ENCODE measurements around the gene SYNPO2L.
"Not testable (repeated sequence)": the region's sequence is repeated elsewhere in the genome, so short reads cannot be mapped to it uniquely, and the experiment has no call there.

SYNPO2L gene, protein sequence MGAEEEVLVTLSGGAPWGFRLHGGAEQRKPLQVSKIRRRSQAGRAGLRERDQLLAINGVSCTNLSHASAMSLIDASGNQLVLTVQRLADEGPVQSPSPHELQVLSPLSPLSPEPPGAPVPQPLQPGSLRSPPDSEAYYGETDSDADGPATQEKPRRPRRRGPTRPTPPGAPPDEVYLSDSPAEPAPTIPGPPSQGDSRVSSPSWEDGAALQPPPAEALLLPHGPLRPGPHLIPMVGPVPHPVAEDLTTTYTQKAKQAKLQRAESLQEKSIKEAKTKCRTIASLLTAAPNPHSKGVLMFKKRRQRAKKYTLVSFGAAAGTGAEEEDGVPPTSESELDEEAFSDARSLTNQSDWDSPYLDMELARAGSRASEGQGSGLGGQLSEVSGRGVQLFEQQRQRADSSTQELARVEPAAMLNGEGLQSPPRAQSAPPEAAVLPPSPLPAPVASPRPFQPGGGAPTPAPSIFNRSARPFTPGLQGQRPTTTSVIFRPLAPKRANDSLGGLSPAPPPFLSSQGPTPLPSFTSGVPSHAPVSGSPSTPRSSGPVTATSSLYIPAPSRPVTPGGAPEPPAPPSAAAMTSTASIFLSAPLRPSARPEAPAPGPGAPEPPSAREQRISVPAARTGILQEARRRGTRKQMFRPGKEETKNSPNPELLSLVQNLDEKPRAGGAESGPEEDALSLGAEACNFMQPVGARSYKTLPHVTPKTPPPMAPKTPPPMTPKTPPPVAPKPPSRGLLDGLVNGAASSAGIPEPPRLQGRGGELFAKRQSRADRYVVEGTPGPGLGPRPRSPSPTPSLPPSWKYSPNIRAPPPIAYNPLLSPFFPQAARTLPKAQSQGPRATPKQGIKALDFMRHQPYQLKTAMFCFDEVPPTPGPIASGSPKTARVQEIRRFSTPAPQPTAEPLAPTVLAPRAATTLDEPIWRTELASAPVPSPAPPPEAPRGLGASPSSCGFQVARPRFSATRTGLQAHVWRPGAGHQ

DNA sequence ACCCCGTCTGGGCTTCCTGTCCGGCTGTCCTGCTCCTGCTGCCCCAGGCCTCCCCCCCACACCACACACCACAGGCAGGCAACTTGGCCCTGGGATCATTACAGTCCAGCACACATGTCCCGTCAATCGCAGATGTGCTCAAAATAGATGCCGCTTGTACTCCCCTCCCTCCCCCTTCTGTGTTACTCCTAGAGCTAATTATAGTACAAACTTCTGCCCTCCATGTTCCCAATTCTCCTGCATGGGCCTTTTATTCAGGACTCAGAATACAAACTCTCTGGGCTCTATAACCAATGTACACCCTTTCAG lies at the start of gene SYNPO2L:
SYNPO2L (minus strand) TSS at position 40 of the 309 bp plus-strand sequence. CDS start 107 bp downstream, outside the sequence.
- DNase-seq (ENCODE audit: low spot score), result no peak

DNA sequence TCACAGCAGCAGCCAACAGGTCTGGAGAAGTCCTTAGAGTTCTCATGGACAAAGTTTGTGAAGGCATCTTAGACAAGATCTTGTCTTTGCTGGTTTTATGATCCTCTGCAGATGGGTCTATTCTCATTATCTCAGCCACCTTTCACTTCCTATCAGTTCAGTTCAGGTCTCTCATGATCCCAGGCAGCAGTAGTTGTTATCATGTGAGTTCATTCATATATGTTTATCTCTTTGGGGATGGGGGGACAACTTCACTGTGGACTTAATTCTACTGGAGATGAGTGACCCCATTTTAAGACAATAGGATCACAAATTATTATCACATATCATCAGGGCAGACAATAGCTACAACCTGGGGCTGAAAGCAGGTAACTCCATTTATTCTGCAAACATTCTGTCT lies 48.1 kb upstream of the SYNPO2L start:
- DNase-seq (ENCODE audit: low spot score), result not testable (repeated sequence)

DNA sequence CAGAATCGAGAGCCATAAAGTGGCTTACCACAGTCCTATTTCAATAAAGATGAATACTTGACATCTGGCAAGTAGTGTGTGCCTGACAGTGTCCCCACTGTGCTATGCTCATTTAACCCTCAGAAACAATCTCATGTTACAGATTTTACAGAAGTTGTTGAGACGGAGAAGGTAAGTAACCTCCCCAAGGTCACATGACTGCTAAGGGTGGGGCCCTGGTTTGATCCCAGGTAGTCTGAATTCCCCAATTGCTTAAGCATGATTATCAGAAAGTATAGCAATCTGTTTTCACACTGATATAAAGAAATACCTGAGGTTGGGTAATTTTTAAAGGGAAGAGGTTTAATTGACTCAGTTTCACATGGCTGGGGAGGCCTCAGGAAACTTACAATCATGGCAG lies 43.0 kb upstream of the SYNPO2L start:
- not testable (repeated sequence) for DNase-seq (ENCODE audit: low spot score)

- DNase-seq (ENCODE audit: low spot score), result not testable (repeated sequence)
These were observed 41.9 kb upstream of the SYNPO2L start, which contains the start of gene AGAP5 for GRCh38 chr10:73697675-73698159. TSS of gene AGAP5 (minus strand) at chr10:73698109. CDS start at chr10:73697755, 354 bp downstream.

DNA sequence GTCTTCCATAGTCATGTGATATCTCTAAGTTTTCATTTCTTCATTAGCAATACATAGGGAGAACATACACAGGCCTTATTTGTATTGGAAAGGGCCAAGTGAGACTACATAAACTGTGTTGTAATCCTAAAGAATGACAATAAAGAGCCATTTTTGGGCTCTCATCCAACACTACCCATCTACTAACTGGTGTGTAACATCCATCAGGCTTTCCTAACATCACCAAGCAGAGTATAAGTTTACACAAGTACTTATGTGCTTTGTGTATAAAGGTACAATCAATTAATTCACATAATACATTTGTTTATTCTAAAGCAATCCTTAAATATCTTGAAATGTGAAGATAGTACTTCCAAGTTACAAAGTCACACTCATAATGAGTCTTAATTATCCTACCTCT lies 39.5 kb upstream of the SYNPO2L start:
- not testable (repeated sequence) for DNase-seq (ENCODE audit: low spot score)

DNA sequence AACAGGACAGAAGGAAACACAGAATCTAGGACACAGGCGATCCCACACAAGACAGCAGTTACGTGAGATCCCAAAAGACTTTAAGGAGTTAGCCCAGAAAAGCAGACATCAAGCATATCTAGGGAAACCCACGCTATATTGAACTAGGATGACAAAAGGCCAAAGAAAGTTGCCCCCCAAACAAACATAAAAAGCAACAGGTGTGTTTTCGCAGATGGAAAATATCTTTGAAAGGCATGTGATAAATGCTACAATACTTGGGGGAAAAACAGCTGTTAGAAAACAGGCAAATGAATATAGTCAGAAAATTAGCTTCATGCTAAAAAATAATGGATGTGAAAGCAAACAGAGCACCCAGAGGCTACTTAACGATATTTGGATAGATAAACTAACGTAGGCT lies 34.9 kb upstream of the SYNPO2L start:
- not testable (repeated sequence) for DNase-seq (ENCODE audit: low spot score)

DNA sequence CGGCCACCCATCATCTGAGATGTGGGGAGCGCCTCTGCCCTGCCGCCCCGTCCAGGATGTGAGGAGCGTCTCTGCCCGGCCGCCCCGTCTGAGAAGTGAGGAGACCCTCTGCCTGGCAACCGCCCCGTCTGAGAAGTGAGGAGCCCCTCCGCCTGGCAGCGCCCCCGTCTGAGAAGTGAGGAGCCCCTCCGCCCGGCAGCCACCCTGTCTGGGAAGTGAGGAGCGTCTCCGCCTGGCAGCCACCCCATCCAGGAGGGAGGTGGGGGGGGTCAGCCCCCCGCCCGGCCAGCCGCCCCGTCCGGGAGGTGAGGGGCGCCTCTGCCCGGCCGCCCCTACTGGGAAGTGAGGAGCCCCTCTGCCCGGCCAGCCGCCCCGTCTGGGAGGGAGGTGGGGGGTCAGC lies 33.8 kb upstream of the SYNPO2L start:
- not testable (repeated sequence) for DNase-seq (ENCODE audit: low spot score)

DNA sequence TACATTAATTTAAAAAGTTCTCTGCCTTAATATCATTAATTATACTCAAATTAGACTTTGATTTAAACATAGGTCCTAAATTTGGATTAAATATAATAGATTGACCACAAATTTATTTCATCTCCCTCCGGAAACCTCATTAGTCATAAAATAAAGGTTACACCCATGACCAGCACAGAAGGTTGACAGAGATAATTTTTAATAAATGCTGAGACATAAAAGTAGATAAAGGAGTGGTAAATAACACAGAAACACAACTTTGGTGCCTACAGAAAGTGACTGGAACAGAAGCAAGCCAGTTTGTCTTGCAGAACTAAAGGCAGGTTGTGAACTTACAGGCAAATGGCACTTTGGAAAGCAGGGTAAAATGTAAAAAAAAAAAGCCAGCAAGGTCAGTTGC lies 31.8 kb upstream of the SYNPO2L start:
- DNase-seq (ENCODE audit: low spot score), result not testable (repeated sequence)

DNA sequence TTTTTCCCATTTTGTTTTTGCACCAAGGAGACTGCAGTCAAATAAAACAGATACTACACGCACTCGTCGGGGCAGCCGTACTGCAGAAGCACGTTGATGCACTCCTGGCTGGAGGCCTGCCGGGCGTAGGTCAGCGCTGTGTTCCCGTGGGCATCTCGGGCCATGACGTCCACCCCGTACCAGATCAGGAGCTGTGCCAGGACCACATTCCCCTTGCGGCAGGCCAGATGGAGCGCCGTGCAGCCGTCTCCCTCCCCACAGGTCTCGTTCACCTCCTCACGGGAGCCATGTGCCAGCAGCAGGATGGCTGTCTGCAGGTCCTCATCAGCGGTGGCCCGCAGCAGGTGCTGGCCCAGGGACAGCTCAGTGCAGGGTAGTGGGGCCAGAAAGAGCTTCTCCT lies 18.7 kb upstream of the SYNPO2L start:
- DNase-seq (ENCODE audit: low spot score), result not testable (repeated sequence)

DNA sequence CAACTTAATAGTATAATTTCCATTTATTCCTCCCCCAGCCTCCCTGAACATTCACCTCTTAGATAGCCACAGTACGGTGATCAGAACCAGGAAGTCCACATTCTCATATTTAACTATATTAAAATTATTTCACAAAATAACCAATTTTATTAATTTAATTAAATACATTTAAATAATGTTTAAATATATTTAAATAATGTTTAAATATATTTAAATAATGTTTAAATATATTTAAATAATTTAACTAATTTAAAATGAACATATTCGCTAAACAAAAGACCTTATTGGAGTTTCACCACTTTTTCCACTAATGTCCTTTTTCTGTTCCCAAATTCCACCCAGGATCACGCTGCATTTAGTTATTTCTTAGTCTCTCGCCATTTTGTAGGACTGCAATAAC lies 12.5 kb upstream of the SYNPO2L start:
- DNase-seq (ENCODE audit: low spot score), result not testable (repeated sequence)

DNA sequence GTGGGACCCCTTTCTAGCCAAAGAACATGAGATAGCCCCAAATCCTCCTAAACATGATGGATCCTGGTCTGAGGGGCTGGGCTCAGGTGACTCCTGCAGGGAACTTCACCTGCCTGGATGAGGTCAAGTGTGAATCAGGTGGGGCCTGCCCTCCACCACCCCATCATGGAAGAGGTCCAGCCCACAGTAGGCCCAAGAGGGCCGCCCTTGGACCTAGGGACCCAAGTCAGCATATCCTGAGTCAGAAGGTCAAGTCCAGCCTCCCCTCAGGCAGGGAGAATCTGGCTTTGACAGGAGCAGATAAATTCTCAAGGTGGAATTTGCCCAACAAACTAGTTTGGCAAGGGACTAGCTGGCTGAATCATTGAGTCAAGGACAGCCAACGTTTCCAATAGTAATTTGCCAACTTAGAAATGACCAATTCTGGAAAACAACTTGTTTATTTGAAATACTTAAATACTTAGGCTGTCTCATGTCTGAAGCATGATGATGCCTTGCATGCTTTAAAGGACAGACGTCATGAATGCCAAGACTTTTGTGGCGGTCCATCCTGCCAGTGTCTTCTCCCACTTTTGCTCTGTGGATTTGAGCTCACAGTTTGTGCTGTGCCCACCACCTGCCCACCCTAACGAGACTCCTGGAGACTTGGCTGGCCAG lies 10.5 kb upstream of the SYNPO2L start:
- not testable (repeated sequence) for DNase-seq (ENCODE audit: low spot score)

DNA sequence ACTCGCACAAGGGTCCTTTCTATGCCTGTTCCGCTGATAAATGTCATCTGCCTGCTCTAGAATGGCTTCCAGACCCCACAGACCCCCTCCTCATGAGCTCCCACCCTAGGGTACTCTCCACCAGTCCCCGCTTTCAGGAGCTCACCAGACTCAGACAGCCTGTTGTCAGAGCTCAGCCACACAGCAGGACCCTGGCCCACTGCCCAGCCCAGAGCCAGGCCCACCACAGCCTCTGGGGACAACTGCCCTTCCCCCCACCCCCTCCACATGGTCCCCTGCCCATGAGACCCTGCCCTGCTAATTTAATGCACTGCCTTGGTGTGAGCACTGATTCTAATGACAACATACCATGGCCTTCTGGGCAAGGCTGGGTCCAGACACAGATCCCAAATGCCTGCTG lies 9.8 kb upstream of the SYNPO2L start:
- DNase-seq (ENCODE audit: low spot score), result not testable (repeated sequence)

GRCh38 chr10:73664156-73665040 lies 8.6 kb upstream of the SYNPO2L start:
- DNase-seq (ENCODE audit: low spot score), result not testable (repeated sequence)

GRCh38 chr10:73663621-73664020 lies 7.8 kb upstream of the SYNPO2L start:
- not testable (repeated sequence) for DNase-seq (ENCODE audit: low spot score)

- not testable (repeated sequence) for DNase-seq (ENCODE audit: low spot score)
These were observed 6.9 kb upstream of the SYNPO2L start for GRCh38 chr10:73662705-73663104.

DNA sequence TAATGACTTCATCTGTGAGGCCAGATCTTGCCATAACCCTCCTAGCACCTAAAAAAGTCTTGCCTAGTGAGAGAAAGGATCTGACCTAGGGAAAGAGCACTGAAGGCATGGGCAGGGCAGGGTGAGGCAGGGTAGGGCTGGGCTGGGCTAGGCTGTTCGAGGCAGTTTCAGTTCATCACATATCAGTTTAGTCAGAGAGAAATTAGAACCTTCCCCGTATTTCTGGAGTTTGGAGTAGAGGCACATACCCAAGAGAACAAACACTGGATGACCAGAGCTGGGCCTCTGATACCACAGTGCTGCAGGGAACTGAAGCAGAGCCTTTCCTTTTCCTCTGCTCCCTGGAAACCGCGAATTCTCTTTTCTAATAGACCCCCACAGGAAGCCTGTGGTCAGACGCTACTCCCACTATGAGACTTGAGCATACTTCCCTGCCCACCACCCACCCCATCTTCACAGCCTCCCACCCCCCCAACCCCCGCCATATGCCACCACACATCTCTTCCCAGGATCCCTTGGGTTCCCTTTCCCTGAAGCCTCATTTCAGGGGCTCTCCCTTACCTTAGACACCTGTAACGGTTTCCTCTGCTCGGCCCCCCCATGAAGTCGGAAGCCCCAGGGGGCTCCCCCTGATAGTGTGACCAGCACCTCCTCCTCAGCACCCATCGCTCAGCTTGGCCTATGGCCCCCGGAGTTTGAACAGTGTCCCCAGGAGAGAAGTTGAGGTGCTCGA lies 406 bp downstream of the SYNPO2L start:
- DNase-seq (ENCODE audit: low spot score), result no peak

- no peak for DNase-seq (ENCODE audit: low spot score)
These were observed 2.1 kb downstream of the SYNPO2L start for GRCh38 chr10:73653701-73654100.

GRCh38 chr10:73653195-73653594 lies 2.6 kb downstream of the SYNPO2L start:
- DNase-seq (ENCODE audit: low spot score), result no peak

- DNase-seq (ENCODE audit: low spot score), result no peak
These were observed 5.1 kb downstream of the SYNPO2L start for GRCh38 chr10:73650537-73651331.
